ENCODE measurements around the gene ING3.

ING3 gene
- 25.0 to 49.1 (median 39.7) reads per million in 9 experiments for total RNA-seq

GRCh38 chr7:120950539-120951308, at the start of gene ING3:
Gene ING3 (plus strand): TSS chr7:120950777. CDS start chr7:120950897, 120 bp downstream.
- ATAC-seq (replicated peaks) (peak; percentile 87), DNase-seq (peak; percentile 99 to 100 (median 100))
- H3K36me3 Mint-ChIP-seq (ENCODE audit: insufficient read depth), result peaks cover 46% of the 10 kb centered on the region
- H3K27ac Mint-ChIP-seq, result peak within 1 kb of the TSS; percentile 99 to 100
- no peaks in the 10 kb centered on the region for H3K9me3 Mint-ChIP-seq
- peaks cover 17 to 22% of the 10 kb centered on the region in 2 donors for H3K27me3 Mint-ChIP-seq
- H3K4me3 Mint-ChIP-seq, result peak within 1 kb of the TSS; percentile 92 to 95
- H3K4me1 Mint-ChIP-seq (ENCODE audit: low read depth in 2 of 2), result peaks cover 12 to 15% of the 10 kb centered on the region in 2 donors

- H3K9me3 Mint-ChIP-seq, result no peaks in the 10 kb centered on the region
- H3K27ac Mint-ChIP-seq, result no peak overlapping the region
- no peaks in the 10 kb centered on the region for H3K36me3 Mint-ChIP-seq (ENCODE audit: insufficient read depth)
- H3K4me1 Mint-ChIP-seq (ENCODE audit: low read depth in 2 of 2), result no peaks in the 10 kb centered on the region
- H3K4me3 Mint-ChIP-seq, result no peak overlapping the region
- ATAC-seq (replicated peaks) (no peak), DNase-seq (no peak)
- H3K27me3 Mint-ChIP-seq, result peaks cover 10 to 15% of the 10 kb centered on the region in 2 donors
These were observed 35.1 kb upstream of the ING3 start for GRCh38 chr7:120915314-120916105.

- Mint-ChIP-seq H3K27me3 (peaks cover 12 to 15% of the 10 kb centered on the region in 2 donors), H3K4me1 (ENCODE audit: low read depth in 2 of 2) (no peaks in the 10 kb centered on the region), H3K36me3 (ENCODE audit: insufficient read depth) (no peaks in the 10 kb centered on the region), H3K4me3 (no peak overlapping the region), H3K9me3 (no peaks in the 10 kb centered on the region), H3K27ac (no peak overlapping the region)
- DNase-seq, result no peak
- no peak for ATAC-seq (replicated peaks)
These were observed 34.5 kb upstream of the ING3 start for GRCh38 chr7:120916121-120916520.

- Mint-ChIP-seq H3K27ac (no peak overlapping the region), H3K4me3 (no peak overlapping the region), H3K27me3 (peaks cover 15 to 16% of the 10 kb centered on the region in 2 donors), H3K36me3 (ENCODE audit: insufficient read depth) (no peaks in the 10 kb centered on the region), H3K9me3 (no peaks in the 10 kb centered on the region), H3K4me1 (ENCODE audit: low read depth in 2 of 2) (no peaks in the 10 kb centered on the region)
- DNase-seq (no peak), ATAC-seq (replicated peaks) (no peak)
These were observed 34.0 kb upstream of the ING3 start for GRCh38 chr7:120916538-120916937.

- Mint-ChIP-seq H3K4me3 (no peak overlapping the region), H3K4me1 (ENCODE audit: low read depth in 2 of 2) (no peaks in the 10 kb centered on the region), H3K27me3 (peaks cover 19 to 23% of the 10 kb centered on the region in 2 donors), H3K9me3 (no peaks in the 10 kb centered on the region), H3K27ac (no peak overlapping the region), H3K36me3 (ENCODE audit: insufficient read depth) (no peaks in the 10 kb centered on the region)
- no peak for ATAC-seq (replicated peaks)
- no peak for DNase-seq
These were observed 31.1 kb upstream of the ING3 start for GRCh38 chr7:120919466-120919865.

GRCh38 chr7:120920034-120920433, 30.5 kb upstream of the ING3 start:
- no peaks in the 10 kb centered on the region for H3K9me3 Mint-ChIP-seq
- H3K4me1 Mint-ChIP-seq (ENCODE audit: low read depth in 2 of 2), result no peaks in the 10 kb centered on the region
- ATAC-seq (replicated peaks) (no peak), DNase-seq (no peak)
- H3K27me3 Mint-ChIP-seq, result peaks cover 25 to 29% of the 10 kb centered on the region in 2 donors
- H3K27ac Mint-ChIP-seq, result no peak overlapping the region
- H3K4me3 Mint-ChIP-seq, result no peak overlapping the region
- no peaks in the 10 kb centered on the region for H3K36me3 Mint-ChIP-seq (ENCODE audit: insufficient read depth)

- Mint-ChIP-seq H3K27ac (no peak overlapping the region), H3K9me3 (no peaks in the 10 kb centered on the region), H3K27me3 (peaks cover 32 to 35% of the 10 kb centered on the region in 2 donors), H3K4me1 (ENCODE audit: low read depth in 2 of 2) (no peaks in the 10 kb centered on the region), H3K36me3 (ENCODE audit: insufficient read depth) (no peaks in the 10 kb centered on the region), H3K4me3 (no peak overlapping the region)
- DNase-seq (no peak), ATAC-seq (replicated peaks) (no peak)
These were observed 29.8 kb upstream of the ING3 start for GRCh38 chr7:120920591-120921274.

GRCh38 chr7:120924837-120925236, 25.7 kb upstream of the ING3 start:
- no peak for DNase-seq
- H3K36me3 Mint-ChIP-seq (ENCODE audit: insufficient read depth), result no peaks in the 10 kb centered on the region
- H3K4me3 Mint-ChIP-seq, result no peak overlapping the region
- no peak for ATAC-seq (replicated peaks)
- no peak overlapping the region for H3K27ac Mint-ChIP-seq
- peaks cover 31 to 43% of the 10 kb centered on the region in 2 donors for H3K27me3 Mint-ChIP-seq
- H3K4me1 Mint-ChIP-seq (ENCODE audit: low read depth in 2 of 2), result no peaks in the 10 kb centered on the region
- H3K9me3 Mint-ChIP-seq, result no peaks in the 10 kb centered on the region

GRCh38 chr7:120925392-120925791, 25.2 kb upstream of the ING3 start:
- H3K4me1 Mint-ChIP-seq (ENCODE audit: low read depth in 2 of 2), result no peaks in the 10 kb centered on the region
- no peak for ATAC-seq (replicated peaks)
- no peaks in the 10 kb centered on the region for H3K36me3 Mint-ChIP-seq (ENCODE audit: insufficient read depth)
- DNase-seq, result no peak
- peaks cover 34 to 45% of the 10 kb centered on the region in 2 donors for H3K27me3 Mint-ChIP-seq
- H3K9me3 Mint-ChIP-seq, result no peaks in the 10 kb centered on the region
- no peak overlapping the region for H3K4me3 Mint-ChIP-seq
- H3K27ac Mint-ChIP-seq, result no peak overlapping the region

- Mint-ChIP-seq H3K27ac (no peak overlapping the region), H3K4me3 (no peak overlapping the region), H3K4me1 (ENCODE audit: low read depth in 2 of 2) (no peaks in the 10 kb centered on the region), H3K27me3 (peaks cover 43 to 51% of the 10 kb centered on the region in 2 donors), H3K36me3 (ENCODE audit: insufficient read depth) (no peaks in the 10 kb centered on the region), H3K9me3 (no peaks in the 10 kb centered on the region)
- no peak for DNase-seq
- ATAC-seq (replicated peaks), result no peak
These were observed 23.6 kb upstream of the ING3 start for GRCh38 chr7:120926943-120927346.

- H3K36me3 Mint-ChIP-seq (ENCODE audit: insufficient read depth), result no peaks in the 10 kb centered on the region
- H3K4me3 Mint-ChIP-seq, result no peak overlapping the region
- H3K27ac Mint-ChIP-seq, result no peak overlapping the region
- H3K9me3 Mint-ChIP-seq, result no peaks in the 10 kb centered on the region
- DNase-seq (no peak), ATAC-seq (replicated peaks) (no peak)
- no peaks in the 10 kb centered on the region for H3K4me1 Mint-ChIP-seq (ENCODE audit: low read depth in 2 of 2)
- H3K27me3 Mint-ChIP-seq, result peaks cover 43 to 53% of the 10 kb centered on the region in 2 donors
These were observed 23.0 kb upstream of the ING3 start for GRCh38 chr7:120927454-120928103.

- H3K4me3 Mint-ChIP-seq, result no peak overlapping the region
- H3K9me3 Mint-ChIP-seq, result no peaks in the 10 kb centered on the region
- peaks cover 36 to 50% of the 10 kb centered on the region in 2 donors for H3K27me3 Mint-ChIP-seq
- H3K4me1 Mint-ChIP-seq (ENCODE audit: low read depth in 2 of 2), result no peaks in the 10 kb centered on the region
- no peak for ATAC-seq (replicated peaks)
- no peak for DNase-seq
- no peak overlapping the region for H3K27ac Mint-ChIP-seq
- H3K36me3 Mint-ChIP-seq (ENCODE audit: insufficient read depth), result no peaks in the 10 kb centered on the region
These were observed 19.3 kb upstream of the ING3 start for GRCh38 chr7:120931243-120931642.

- Mint-ChIP-seq H3K27me3 (peaks cover 32 to 40% of the 10 kb centered on the region in 2 donors), H3K4me3 (no peak overlapping the region), H3K27ac (no peak overlapping the region), H3K36me3 (ENCODE audit: insufficient read depth) (no peaks in the 10 kb centered on the region), H3K9me3 (no peaks in the 10 kb centered on the region), H3K4me1 (ENCODE audit: low read depth in 2 of 2) (no peaks in the 10 kb centered on the region)
- DNase-seq (no peak), ATAC-seq (replicated peaks) (no peak)
These were observed 17.1 kb upstream of the ING3 start for GRCh38 chr7:120933475-120933874.

Measured in effector memory CD8-positive, alpha-beta T cell (primary cell).